ENCODE results near the gene SLC25A29. TPM values are rescaled to one million over a fixed set of nuclear protein-coding genes. Genes with fewer than 3 reads are reported as not detected.

SLC25A29 gene
- total and polyA plus RNA-seq, 2 of the 13 experiments (the other 11 are each of a cell fraction or from before 2014, with no cell fraction given): 12.2 to 17.2 TPM

DNA sequence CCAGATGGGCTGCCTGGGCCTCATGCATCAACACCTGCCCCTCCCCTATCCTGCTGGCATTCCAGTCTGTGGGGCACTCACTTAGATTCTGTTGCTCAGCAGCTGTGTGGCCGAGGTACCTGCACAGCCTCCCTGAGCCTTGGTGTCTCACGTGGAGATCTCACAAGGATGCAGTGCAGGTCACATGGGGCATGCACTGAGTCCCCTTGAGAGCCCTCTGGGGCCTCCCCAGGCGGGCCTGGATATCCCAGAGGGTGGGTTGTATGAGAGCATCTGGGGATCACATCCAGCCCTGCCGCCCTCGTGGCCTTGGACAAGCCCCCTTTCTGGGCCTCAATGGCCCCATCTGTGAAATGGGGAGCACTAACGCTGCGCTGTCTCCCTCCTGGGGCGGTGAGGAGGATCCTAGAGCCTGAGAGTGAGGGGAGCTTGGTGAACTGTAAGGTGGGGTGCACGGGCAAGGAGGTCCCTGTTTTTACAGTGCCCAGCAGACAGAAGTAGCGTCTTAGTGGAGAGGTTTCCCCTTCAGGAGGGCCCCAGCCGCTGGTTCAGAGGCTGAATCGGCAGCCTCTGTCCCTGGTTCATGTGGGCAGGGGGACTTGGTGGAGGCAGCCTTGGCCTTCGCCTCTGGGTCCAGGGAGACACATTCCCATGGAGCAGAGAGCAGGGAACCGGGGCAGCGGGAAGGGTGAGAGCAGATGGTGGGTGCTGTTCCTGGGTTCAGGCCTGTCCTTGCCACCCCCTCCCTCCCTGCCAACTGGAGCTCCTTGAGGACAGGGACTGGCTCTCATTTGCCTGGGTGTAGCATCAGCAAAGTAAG is 16.1 kb upstream of the SLC25A29 start:
- Histone ChIP-seq H2AFZ (ENCODE audit: low read length) (no peak overlapping the region), H3K79me2 (ENCODE audit: insufficient read depth, low read length) (no peaks in the 10 kb centered on the region), H3K4me1 (ENCODE audit: insufficient read depth, low read length) (peaks cover 82% of the 10 kb centered on the region), H3K27me3 (ENCODE audit: control insufficient read depth in 1 of 2, insufficient read depth in 2 of 2, low read length in 2 of 2) (peaks cover 0 to 2% of the 10 kb centered on the region in 2 experiments; a peak in 1 of 5 replicates), H3K9ac (ENCODE audit: insufficient read depth, low read depth, low read length) (no peak overlapping the region), H4K20me1 (ENCODE audit: insufficient read depth, low read length) (no peaks in the 10 kb centered on the region), H3K9me3 (ENCODE audit: low read length) (no peaks in the 10 kb centered on the region), H3K4me2 (ENCODE audit: low read depth, low read length) (peak overlapping the region; percentile 80), H3K36me3 (replicated peaks in 1 of 2; ENCODE audit: control insufficient read depth in 1 of 2, insufficient read depth in 2 of 2, low read length in 2 of 2) (no peaks in the 10 kb centered on the region), H3K4me3 (replicated peaks in 1 of 3; ENCODE audit: insufficient read depth in 1 of 3, low read depth in 2 of 3, low read length in 3 of 3) (peak overlapping the region in 1 of 3 experiments; percentile 52; a peak in 2 of 6 replicates), H3K27ac (ENCODE audit: extremely low read length, insufficient read depth, low read length) (peak overlapping the region; percentile 19)
- intact Hi-C loops (cut with micrococcal nuclease; ENCODE audit: unreplicated experiment) (loop anchor here (2.0 to 5.0 kb wide), 2 partner anchors 16 to 55 kb away; partner anchors contain the start of genes SLC25A29 and WDR25), in situ Hi-C loops (cut with HindIII; ENCODE audit: extremely low pct_ligation_motif_present, low pct_unique_long_range_greater_than_20kb) (no loop called here)
- BruUV-seq (replicated peaks): no TSS peak
- CTCF ChIA-PET (ENCODE audit: low intra/inter-chr PET ratio, low total read pairs): no interaction called here
- peak; percentile 5 for ATAC-seq
- 68% methylated on average over 6 of the region's 15 CpGs for WGBS (ENCODE audit: low lambda C conversion rate)
- no peak for DNase-seq (ENCODE audit: low spot score)
- POLR2A ChIA-PET: interaction anchor here (0.5 to 1.2 kb wide), 4 partner anchors 9 to 1148 kb away, joined by 3 to 5 read pairs (median 4); no protein-coding TSS in a partner anchor
- no peak for FAIRE-seq
- TF ChIP-seq ARNTL (CRISPR knock-in tag; IDR thresholded peaks at IDR 0.05) (no peak), KDM1A (CRISPR knock-in tag; IDR thresholded peaks at IDR 0.05) (0 out of 2 replicates have a peak, but pooled peaks have one; percentile 30), SUZ12 (IDR thresholded peaks at IDR 0.05; ENCODE audit: low read depth, low read length) (no peak), RCOR2 (CRISPR knock-in tag; IDR thresholded peaks at IDR 0.05) (peak; percentile 41; the same call in 1 of the 2 replicates), SMAD1 (CRISPR knock-in tag; IDR thresholded peaks at IDR 0.05; ENCODE audit: borderline replicate concordance, low read depth) (no peak), EP300 (IDR thresholded peaks at IDR 0.05; ENCODE audit: low read depth in 2 of 2, low read length in 2 of 2) (no peak), EP300 (CRISPR knock-in tag; IDR thresholded peaks at IDR 0.05; ENCODE audit: borderline replicate concordance) (no peak), HNF4A (CRISPR knock-in tag; IDR thresholded peaks at IDR 0.05) (peak; percentile 59; the same call in 1 of the 2 replicates), HNRNPL (IDR thresholded peaks at IDR 0.05; ENCODE audit: low read depth, low read length) (0 out of 2 replicates have a peak, but pooled peaks have one; percentile 50), ZNF788 (CRISPR knock-in tag; IDR thresholded peaks at IDR 0.05; ENCODE audit: borderline replicate concordance) (no peak), NFKB2 (CRISPR knock-in tag; IDR thresholded peaks at IDR 0.05; ENCODE audit: borderline replicate concordance) (no peak), ZNF563 (CRISPR knock-in tag; IDR thresholded peaks at IDR 0.05) (peak; percentile 58; the same call in 1 of the 2 replicates), HOXD1 (CRISPR knock-in tag; IDR thresholded peaks at IDR 0.05) (no peak)
- TF ChIP-seq, protein P1, sequence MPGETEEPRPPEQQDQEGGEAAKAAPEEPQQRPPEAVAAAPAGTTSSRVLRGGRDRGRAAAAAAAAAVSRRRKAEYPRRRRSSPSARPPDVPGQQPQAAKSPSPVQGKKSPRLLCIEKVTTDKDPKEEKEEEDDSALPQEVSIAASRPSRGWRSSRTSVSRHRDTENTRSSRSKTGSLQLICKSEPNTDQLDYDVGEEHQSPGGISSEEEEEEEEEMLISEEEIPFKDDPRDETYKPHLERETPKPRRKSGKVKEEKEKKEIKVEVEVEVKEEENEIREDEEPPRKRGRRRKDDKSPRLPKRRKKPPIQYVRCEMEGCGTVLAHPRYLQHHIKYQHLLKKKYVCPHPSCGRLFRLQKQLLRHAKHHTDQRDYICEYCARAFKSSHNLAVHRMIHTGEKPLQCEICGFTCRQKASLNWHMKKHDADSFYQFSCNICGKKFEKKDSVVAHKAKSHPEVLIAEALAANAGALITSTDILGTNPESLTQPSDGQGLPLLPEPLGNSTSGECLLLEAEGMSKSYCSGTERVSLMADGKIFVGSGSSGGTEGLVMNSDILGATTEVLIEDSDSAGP (CRISPR knock-in tag; IDR thresholded peaks at IDR 0.05; ENCODE audit: borderline replicate concordance): peak; percentile 31; the same call in 1 of the 2 replicates
- TF ChIP-seq, protein P2, sequence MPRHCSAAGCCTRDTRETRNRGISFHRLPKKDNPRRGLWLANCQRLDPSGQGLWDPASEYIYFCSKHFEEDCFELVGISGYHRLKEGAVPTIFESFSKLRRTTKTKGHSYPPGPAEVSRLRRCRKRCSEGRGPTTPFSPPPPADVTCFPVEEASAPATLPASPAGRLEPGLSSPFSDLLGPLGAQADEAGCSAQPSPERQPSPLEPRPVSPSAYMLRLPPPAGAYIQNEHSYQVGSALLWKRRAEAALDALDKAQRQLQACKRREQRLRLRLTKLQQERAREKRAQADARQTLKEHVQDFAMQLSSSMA (CRISPR knock-in tag; IDR thresholded peaks at IDR 0.05): no peak
- TF ChIP-seq, protein P3, sequence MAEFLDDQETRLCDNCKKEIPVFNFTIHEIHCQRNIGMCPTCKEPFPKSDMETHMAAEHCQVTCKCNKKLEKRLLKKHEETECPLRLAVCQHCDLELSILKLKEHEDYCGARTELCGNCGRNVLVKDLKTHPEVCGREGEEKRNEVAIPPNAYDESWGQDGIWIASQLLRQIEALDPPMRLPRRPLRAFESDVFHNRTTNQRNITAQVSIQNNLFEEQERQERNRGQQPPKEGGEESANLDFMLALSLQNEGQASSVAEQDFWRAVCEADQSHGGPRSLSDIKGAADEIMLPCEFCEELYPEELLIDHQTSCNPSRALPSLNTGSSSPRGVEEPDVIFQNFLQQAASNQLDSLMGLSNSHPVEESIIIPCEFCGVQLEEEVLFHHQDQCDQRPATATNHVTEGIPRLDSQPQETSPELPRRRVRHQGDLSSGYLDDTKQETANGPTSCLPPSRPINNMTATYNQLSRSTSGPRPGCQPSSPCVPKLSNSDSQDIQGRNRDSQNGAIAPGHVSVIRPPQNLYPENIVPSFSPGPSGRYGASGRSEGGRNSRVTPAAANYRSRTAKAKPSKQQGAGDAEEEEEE (CRISPR knock-in tag; IDR thresholded peaks at IDR 0.05; ENCODE audit: borderline replicate concordance): 0 out of 2 replicates have a peak, but pooled peaks have one; percentile 12
- TF ChIP-seq, protein P4, sequence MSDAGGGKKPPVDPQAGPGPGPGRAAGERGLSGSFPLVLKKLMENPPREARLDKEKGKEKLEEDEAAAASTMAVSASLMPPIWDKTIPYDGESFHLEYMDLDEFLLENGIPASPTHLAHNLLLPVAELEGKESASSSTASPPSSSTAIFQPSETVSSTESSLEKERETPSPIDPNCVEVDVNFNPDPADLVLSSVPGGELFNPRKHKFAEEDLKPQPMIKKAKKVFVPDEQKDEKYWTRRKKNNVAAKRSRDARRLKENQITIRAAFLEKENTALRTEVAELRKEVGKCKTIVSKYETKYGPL (CRISPR knock-in tag; IDR thresholded peaks at IDR 0.05): no peak
- TF ChIP-seq, protein P5, sequence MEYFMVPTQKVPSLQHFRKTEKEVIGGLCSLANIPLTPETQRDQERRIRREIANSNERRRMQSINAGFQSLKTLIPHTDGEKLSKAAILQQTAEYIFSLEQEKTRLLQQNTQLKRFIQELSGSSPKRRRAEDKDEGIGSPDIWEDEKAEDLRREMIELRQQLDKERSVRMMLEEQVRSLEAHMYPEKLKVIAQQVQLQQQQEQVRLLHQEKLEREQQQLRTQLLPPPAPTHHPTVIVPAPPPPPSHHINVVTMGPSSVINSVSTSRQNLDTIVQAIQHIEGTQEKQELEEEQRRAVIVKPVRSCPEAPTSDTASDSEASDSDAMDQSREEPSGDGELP (IDR thresholded peaks at IDR 0.05; ENCODE audit: borderline replicate concordance, low read depth): no peak
